Endothelial cell (in vitro differentiated cells): ENCODE measurements around the gene TTLL6. TPM values are rescaled to one million over a fixed set of nuclear protein-coding genes. Genes with fewer than 3 reads are reported as not detected.

Experiments
- DNase-seq: peaks from one replicate; pipeline ENCODE4 v3.0.0; 2021; ENCODE audit warnings: low spot score
- H3K27ac Mint-ChIP-seq: one replicate; pipeline ENCODE4 v1.8.0; 2021; ENCODE audit warnings: mixed read lengths, inconsistent platforms; ENCODE audit not compliant: unreplicated experiment
- H3K27me3 Mint-ChIP-seq: one replicate; pipeline ENCODE4 v1.8.0; 2021; ENCODE audit warnings: mild to moderate bottlenecking, moderate library complexity, mixed read lengths, inconsistent platforms; ENCODE audit not compliant: unreplicated experiment
- H3K36me3 Mint-ChIP-seq: one replicate; pipeline ENCODE4 v1.8.0; 2021; ENCODE audit warnings: mild to moderate bottlenecking, low read depth, mixed read lengths, inconsistent platforms; ENCODE audit not compliant: unreplicated experiment
- H3K4me1 Mint-ChIP-seq: one replicate; pipeline ENCODE4 v1.8.0; 2021; ENCODE audit warnings: mild to moderate bottlenecking, mixed read lengths, inconsistent platforms; ENCODE audit not compliant: unreplicated experiment
- H3K4me3 Mint-ChIP-seq: one replicate; pipeline ENCODE4 v1.8.0; 2021; ENCODE audit warnings: mild to moderate bottlenecking, mixed read lengths, inconsistent platforms; ENCODE audit not compliant: unreplicated experiment
- H3K9me3 Mint-ChIP-seq: one replicate; pipeline ENCODE4 v1.8.0; 2021; ENCODE audit warnings: mixed read lengths, inconsistent platforms; ENCODE audit not compliant: unreplicated experiment
- CTCF ChIP-seq: fragments of 200-600 bp; sonication (generic); IDR thresholded peaks from one replicate; pipeline ENCODE4 v1.5.0; 2021; ENCODE audit warnings: antibody characterized with exemption; ENCODE audit not compliant: unreplicated experiment
- total RNA-seq: library from RNA; stranded (reverse); fragmentation: NEBNext Ultra II Directional; extraction: Animal tissue kit (Norgen Biotek cat#: 25700); gene quantifications from one replicate; pipeline ENCODE4 v1.2.1, GENCODE V29; 2021; ENCODE audit not compliant: unreplicated experiment

TTLL6 gene
- total RNA-seq, 1 donor from 2014 or later = 0.87 TPM

GRCh38 chr17:48721009-48721402, 96.0 kb downstream of the TTLL6 start:
- H3K4me1 Mint-ChIP-seq = peaks cover 27% of the 10 kb centered on the region
- H3K27ac Mint-ChIP-seq = no peak overlapping the region
- no peak for DNase-seq
- H3K36me3 Mint-ChIP-seq = no peaks in the 10 kb centered on the region
- no peak for TF ChIP-seq CTCF
- no peak overlapping the region for H3K4me3 Mint-ChIP-seq
- peaks cover 41% of the 10 kb centered on the region for H3K27me3 Mint-ChIP-seq
- no peaks in the 10 kb centered on the region for H3K9me3 Mint-ChIP-seq

- H3K27ac Mint-ChIP-seq = peak overlapping the region; percentile 45
- H3K36me3 Mint-ChIP-seq = no peaks in the 10 kb centered on the region
- no peak for DNase-seq
- H3K4me1 Mint-ChIP-seq = peaks cover 28% of the 10 kb centered on the region
- no peaks in the 10 kb centered on the region for H3K9me3 Mint-ChIP-seq
- peaks cover 36% of the 10 kb centered on the region for H3K27me3 Mint-ChIP-seq
- H3K4me3 Mint-ChIP-seq = peak overlapping the region; percentile 45
- TF ChIP-seq CTCF = no peak
Measured at GRCh38 chr17:48720266-48721008, 96.6 kb downstream of the TTLL6 start.

- no peak overlapping the region for H3K4me3 Mint-ChIP-seq
- no peaks in the 10 kb centered on the region for H3K9me3 Mint-ChIP-seq
- DNase-seq = no peak
- no peaks in the 10 kb centered on the region for H3K36me3 Mint-ChIP-seq
- H3K4me1 Mint-ChIP-seq = peaks cover 29% of the 10 kb centered on the region
- no peak for TF ChIP-seq CTCF
- peaks cover 35% of the 10 kb centered on the region for H3K27me3 Mint-ChIP-seq
- H3K27ac Mint-ChIP-seq = peak overlapping the region; percentile 52
Measured at GRCh38 chr17:48719642-48720265, 97.3 kb downstream of the TTLL6 start.

- Mint-ChIP-seq H3K36me3 (no peaks in the 10 kb centered on the region), H3K27me3 (peaks cover 33% of the 10 kb centered on the region), H3K4me3 (peak overlapping the region; percentile 82), H3K9me3 (no peaks in the 10 kb centered on the region), H3K27ac (peak overlapping the region; percentile 59), H3K4me1 (peaks cover 23% of the 10 kb centered on the region)
- TF ChIP-seq CTCF = no peak
- DNase-seq = no peak
Measured at GRCh38 chr17:48718761-48719641, 98.0 kb downstream of the TTLL6 start.
